Breast epithelium (tissue), 4 donors: Measurements from ENCODE around the gene SERTM1. TPM values are rescaled to one million over a fixed set of nuclear protein-coding genes. Genes with fewer than 3 reads are reported as not detected.

Experiments
- DNase-seq, 2 donors: peaks; one replicate each; pipeline ENCODE4 v3.0.0-alpha.2; 2019; ENCODE audit warnings: low spot score in 2 of 2
- H3K27ac ChIP-seq, 2 donors: fragments of 200-600 bp; sonication (generic) in 1 of 2; one replicate each; pipeline ENCODE4 v1.5.1; 2016 to 2019; ENCODE audit warnings: mild to moderate bottlenecking in 1 of 2
- H3K27me3 ChIP-seq, 2 donors: fragments of 200-600 bp; sonication (generic) in 1 of 2; one replicate each; pipeline versions ENCODE4 v1.5.1 to v1.6.0; 2017 to 2019; ENCODE audit warnings: control low read depth in 1 of 2, mild to moderate bottlenecking in 1 of 2
- H3K36me3 ChIP-seq: fragments of 200-600 bp; one replicate; pipeline ENCODE4 v1.5.1; 2019
- H3K4me1 ChIP-seq, 2 donors: fragments of 200-600 bp; sonication (generic); one replicate each; pipeline ENCODE4 v1.5.1; 2016 to 2019; ENCODE audit warnings: control low read depth in 1 of 2
- H3K4me3 ChIP-seq, 3 donors: fragments of 200-600 bp; sonication (generic); 1 replicate in 2 of 3; 2 replicates in 1 of 3; pipeline ENCODE4 v1.5.1; 2016 to 2019; ENCODE audit warnings: mild to moderate bottlenecking in 3 of 3, moderate library complexity in 2 of 3
- H3K9me3 ChIP-seq, 2 donors: fragments of 200-600 bp; sonication (generic) in 1 of 2; one replicate each; pipeline ENCODE4 v1.5.1; 2016 to 2019; ENCODE audit warnings: control low read depth in 1 of 2
- POLR2A ChIP-seq: fragments of 450-650 bp; IDR thresholded peaks from one replicate; pipeline ENCODE4 v1.6.1; 2016; ENCODE audit warnings: antibody characterized with exemption, mild to moderate bottlenecking, moderate library complexity
- POLR2AphosphoS5 ChIP-seq, 3 donors: sonication (generic); formaldehyde crosslinking; IDR thresholded peaks; one replicate each; pipeline ENCODE4 v1.6.1; 2017; ENCODE audit warnings: antibody characterized with exemption in 3 of 3
- intact Hi-C: fragments of 100-400 bp; cut with DNase I; formaldehyde crosslinking; loops from one replicate; pipeline ENCODE4 v1.15.1; 2023; ENCODE audit warnings: low total_unique reads
- total RNA-seq, 3 donors: library from RNA; depleted of rRNA; stranded (reverse); fragments of >200 nt; gene quantifications; one replicate each; pipeline ENCODE4 v1.1.0, GENCODE V29; 2016
- TF ChIP-seq, protein P1 (sequence below), 3 donors: fragments of 450-650 bp; IDR thresholded peaks; one replicate each; pipeline ENCODE4 v1.5.1; 2016 to 2017; ENCODE audit warnings: antibody characterized with exemption in 3 of 3, mild to moderate bottlenecking in 3 of 3, moderate library complexity in 3 of 3

Gene SERTM1
- 1 to 10 TPM in 1 of 3 donors, under 1 TPM in 1, not detected in 1; 0.16 to 7.6 TPM for total RNA-seq

DNA sequence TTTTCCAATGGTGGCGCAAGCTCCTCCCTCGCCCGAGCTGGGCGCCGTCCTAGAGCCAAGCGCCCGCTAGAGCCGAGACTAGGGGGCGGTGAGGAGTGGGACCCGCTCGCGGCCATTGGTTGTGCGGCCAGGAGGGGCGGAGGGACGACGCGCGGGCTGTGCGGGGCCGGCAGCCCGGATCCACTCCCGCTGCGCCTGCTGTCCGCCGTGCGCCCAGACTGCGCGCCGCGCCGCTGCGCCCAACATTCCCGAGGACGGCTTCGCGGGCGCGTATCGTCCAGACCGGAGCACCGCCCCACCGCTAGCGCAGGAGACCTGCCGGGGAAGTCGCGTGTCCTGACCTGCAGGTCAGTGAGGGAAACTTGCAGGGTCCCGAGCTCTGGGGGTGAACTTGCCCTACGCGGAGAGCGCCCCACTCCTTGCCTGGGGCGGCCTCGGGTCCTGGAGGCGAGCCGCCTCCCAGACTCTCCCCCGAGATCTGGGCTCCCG lies at the start of gene SERTM1:
SERTM1 (plus strand) TSS at position 183 of the 489 bp plus-strand sequence. CDS start 21,059 bp downstream, outside the sequence.
- no peak for TF ChIP-seq POLR2AphosphoS5 (IDR thresholded peaks at IDR 0.05)
- TF ChIP-seq, protein P1, sequence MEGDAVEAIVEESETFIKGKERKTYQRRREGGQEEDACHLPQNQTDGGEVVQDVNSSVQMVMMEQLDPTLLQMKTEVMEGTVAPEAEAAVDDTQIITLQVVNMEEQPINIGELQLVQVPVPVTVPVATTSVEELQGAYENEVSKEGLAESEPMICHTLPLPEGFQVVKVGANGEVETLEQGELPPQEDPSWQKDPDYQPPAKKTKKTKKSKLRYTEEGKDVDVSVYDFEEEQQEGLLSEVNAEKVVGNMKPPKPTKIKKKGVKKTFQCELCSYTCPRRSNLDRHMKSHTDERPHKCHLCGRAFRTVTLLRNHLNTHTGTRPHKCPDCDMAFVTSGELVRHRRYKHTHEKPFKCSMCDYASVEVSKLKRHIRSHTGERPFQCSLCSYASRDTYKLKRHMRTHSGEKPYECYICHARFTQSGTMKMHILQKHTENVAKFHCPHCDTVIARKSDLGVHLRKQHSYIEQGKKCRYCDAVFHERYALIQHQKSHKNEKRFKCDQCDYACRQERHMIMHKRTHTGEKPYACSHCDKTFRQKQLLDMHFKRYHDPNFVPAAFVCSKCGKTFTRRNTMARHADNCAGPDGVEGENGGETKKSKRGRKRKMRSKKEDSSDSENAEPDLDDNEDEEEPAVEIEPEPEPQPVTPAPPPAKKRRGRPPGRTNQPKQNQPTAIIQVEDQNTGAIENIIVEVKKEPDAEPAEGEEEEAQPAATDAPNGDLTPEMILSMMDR (IDR thresholded peaks at IDR 0.05): no peak
- TF ChIP-seq POLR2A: no peak
- Histone ChIP-seq H3K4me1 (no peaks in the 10 kb centered on the region), H3K27ac (no peak within 1 kb of the TSS), H3K4me3 (peak within 1 kb of the TSS; percentile 36 to 63 (median 49)), H3K27me3 (peaks cover 0 to 33% of the 10 kb centered on the region in 2 donors), H3K9me3 (no peaks in the 10 kb centered on the region), H3K36me3 (no peaks in the 10 kb centered on the region)
- DNase-seq: no peak
- intact Hi-C loops: no loop called here

DNA sequence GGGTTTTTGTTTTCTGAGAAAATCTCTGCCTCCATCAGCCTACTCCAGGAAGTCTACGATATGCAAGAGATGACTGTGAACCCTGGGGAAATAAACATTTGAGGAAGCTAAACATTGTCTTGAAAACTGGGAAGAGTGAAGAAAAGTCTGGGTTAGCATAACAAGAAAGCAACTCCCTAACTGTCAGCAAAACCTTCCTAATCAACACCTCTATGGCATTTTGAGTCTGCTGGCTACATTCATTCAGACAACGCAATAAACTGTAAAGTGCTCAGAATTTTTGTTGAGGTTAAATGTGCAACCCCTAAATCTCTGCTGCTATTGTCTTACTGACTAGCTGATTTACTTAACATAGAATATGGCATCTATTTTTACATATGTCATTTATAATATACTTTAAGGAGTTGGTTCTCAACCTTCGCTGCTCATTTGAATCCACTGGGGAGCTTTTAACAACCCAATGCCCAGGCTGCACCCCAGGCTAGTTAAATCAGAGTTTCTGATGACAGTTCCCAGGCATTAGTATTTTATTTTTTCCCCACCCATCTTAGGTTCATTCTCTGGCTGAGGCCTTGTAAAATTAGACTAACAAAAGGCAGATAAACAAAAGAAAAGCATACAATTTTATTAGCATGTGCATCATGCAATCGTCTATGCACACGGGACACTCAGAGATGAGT lies 45.3 kb upstream of the SERTM1 start:
- H3K36me3 ChIP-seq: no peaks in the 10 kb centered on the region
- intact Hi-C loops: no loop called here
- H3K27me3 ChIP-seq: no peaks in the 10 kb centered on the region
- H3K4me3 ChIP-seq: no peak overlapping the region
- no peaks in the 10 kb centered on the region for H3K4me1 ChIP-seq
- DNase-seq: no peak
- H3K27ac ChIP-seq: no peak overlapping the region
- no peaks in the 10 kb centered on the region for H3K9me3 ChIP-seq
- no peak for TF ChIP-seq POLR2AphosphoS5 (IDR thresholded peaks at IDR 0.05)
- TF ChIP-seq, protein P1 (IDR thresholded peaks at IDR 0.05): no peak
- TF ChIP-seq POLR2A: no peak

DNA sequence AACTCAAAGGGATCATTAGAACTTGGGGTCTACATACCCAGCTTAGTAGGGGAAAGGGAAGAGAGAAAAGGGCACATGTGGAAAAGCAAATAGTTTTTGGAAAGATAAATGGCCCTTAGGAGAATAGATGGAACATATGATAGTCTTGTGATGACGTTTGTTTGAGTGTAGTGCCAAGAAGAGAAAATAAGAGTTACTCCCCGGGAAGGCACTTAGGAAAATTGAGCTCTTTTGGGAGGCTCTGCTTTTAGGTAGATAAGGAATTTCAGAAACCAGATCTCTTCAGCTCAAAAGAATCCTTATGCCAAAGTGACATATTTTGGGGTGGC lies 44.8 kb upstream of the SERTM1 start:
- Histone ChIP-seq H3K9me3 (no peaks in the 10 kb centered on the region), H3K4me3 (no peak overlapping the region), H3K27ac (no peak overlapping the region), H3K27me3 (no peaks in the 10 kb centered on the region), H3K4me1 (no peaks in the 10 kb centered on the region), H3K36me3 (no peaks in the 10 kb centered on the region)
- no peak for DNase-seq
- TF ChIP-seq, protein P1 (IDR thresholded peaks at IDR 0.05): no peak
- TF ChIP-seq POLR2AphosphoS5 (IDR thresholded peaks at IDR 0.05): no peak
- TF ChIP-seq POLR2A: no peak
- intact Hi-C loops: no loop called here

DNA sequence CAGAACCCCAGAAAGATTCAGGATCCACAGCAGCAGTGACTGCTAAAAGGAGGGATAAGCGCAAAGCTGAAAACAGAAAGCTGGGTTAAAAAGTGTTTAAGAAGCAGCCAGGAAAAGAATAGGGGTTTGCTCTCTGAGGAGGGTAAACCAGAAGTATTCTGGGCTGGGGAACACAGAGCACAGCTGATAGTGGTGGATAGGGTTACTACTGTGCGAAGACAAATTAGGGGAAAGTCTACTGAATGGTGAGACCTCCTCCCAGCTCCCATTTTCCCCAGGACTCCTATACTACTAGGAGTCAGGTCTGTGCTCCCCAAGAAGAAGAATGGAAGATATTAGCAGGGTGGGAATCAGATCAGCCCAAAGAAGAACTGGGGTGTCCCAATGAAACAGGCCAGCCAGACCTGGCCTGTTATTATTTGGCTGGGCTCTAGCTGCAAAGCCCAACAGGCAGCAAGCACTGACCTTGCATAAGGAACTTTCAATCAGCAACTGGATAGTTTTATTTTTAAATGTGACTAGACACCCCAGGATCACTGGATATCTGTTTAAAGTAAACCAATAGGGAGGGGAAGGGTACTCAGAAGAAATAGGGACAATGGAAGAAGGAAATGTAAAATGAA lies 43.5 kb upstream of the SERTM1 start:
- DNase-seq: no peak
- H3K36me3 ChIP-seq: no peaks in the 10 kb centered on the region
- H3K27me3 ChIP-seq: no peaks in the 10 kb centered on the region
- H3K9me3 ChIP-seq: no peaks in the 10 kb centered on the region
- H3K27ac ChIP-seq: no peak overlapping the region
- H3K4me1 ChIP-seq: no peaks in the 10 kb centered on the region
- H3K4me3 ChIP-seq: no peak overlapping the region
- intact Hi-C loops: no loop called here
- TF ChIP-seq POLR2A (no peak), POLR2AphosphoS5 (IDR thresholded peaks at IDR 0.05) (no peak)
- TF ChIP-seq, protein P1 (IDR thresholded peaks at IDR 0.05): no peak

DNA sequence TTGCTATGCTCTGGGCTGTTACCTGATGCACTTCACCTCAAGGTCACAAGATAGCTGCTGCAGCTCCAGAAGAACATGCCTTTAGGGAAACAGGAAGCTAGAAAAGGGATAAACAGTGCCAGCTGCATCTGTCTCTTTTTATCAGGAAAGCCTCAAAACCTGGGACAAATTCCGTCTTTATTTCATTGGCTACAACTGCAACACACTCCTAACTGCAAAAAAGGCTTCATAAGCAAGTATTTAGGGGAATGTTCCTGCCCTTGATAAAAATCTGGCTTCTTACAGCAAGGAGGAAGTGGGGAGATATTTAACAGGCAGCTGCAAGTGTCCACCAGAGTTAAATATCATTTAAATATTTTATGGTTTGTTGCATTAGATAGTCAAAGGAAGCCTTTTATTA lies 34.2 kb upstream of the SERTM1 start:
- Histone ChIP-seq H3K27ac (no peak overlapping the region), H3K4me3 (no peak overlapping the region), H3K4me1 (no peaks in the 10 kb centered on the region), H3K36me3 (no peaks in the 10 kb centered on the region), H3K9me3 (peaks cover 0 to 6% of the 10 kb centered on the region in 2 donors), H3K27me3 (no peaks in the 10 kb centered on the region)
- TF ChIP-seq, protein P1 (IDR thresholded peaks at IDR 0.05): no peak
- TF ChIP-seq POLR2AphosphoS5 (IDR thresholded peaks at IDR 0.05): no peak
- TF ChIP-seq POLR2A: no peak
- intact Hi-C loops: no loop called here
- DNase-seq: no peak
